Parathyroid adenoma (tissue), 2 donors: Measurements from ENCODE around the gene IGF1R.

ENCODE experiments used
- H2AFZ ChIP-seq: fragments of 300-600 bp; sonication (generic); one replicate; pipeline ENCODE4 v1.7.0; 2017; ENCODE audit warnings: antibody characterized with exemption, mild to moderate bottlenecking
- H3K27ac ChIP-seq: fragments of 300-600 bp; sonication (generic); one replicate; pipeline ENCODE4 v1.7.0; 2017
- H3K27me3 ChIP-seq: fragments of 300-600 bp; sonication (generic); one replicate; pipeline ENCODE4 v1.7.0; 2017; ENCODE audit warnings: low read length; ENCODE audit not compliant: control insufficient read depth, insufficient read depth
- H3K36me3 ChIP-seq: fragments of 300-600 bp; sonication (generic); one replicate; pipeline ENCODE4 v1.7.0; 2017; ENCODE audit warnings: low read length; ENCODE audit not compliant: control insufficient read depth, insufficient read depth
- H3K4me1 ChIP-seq: fragments of 300-600 bp; sonication (generic); one replicate; pipeline ENCODE4 v1.7.0; 2017; ENCODE audit warnings: control low read depth
- H3K4me2 ChIP-seq: fragments of 300-600 bp; sonication (generic); one replicate; pipeline ENCODE4 v1.7.0; 2017; ENCODE audit warnings: low read length
- H3K4me3 ChIP-seq: fragments of 300-600 bp; sonication (generic); one replicate; pipeline ENCODE4 v1.7.0; 2017; ENCODE audit warnings: low read depth, low read length
- H3K79me2 ChIP-seq: fragments of 300-600 bp; sonication (generic); one replicate; pipeline ENCODE4 v1.7.0; 2017; ENCODE audit warnings: control low read depth
- H3K9ac ChIP-seq: fragments of 300-600 bp; sonication (generic); one replicate; pipeline ENCODE4 v1.7.0; 2017; ENCODE audit warnings: mild to moderate bottlenecking
- H3K9me3 ChIP-seq: fragments of 300-600 bp; sonication (generic); one replicate; pipeline ENCODE4 v1.7.0; 2017; ENCODE audit warnings: low read length; ENCODE audit not compliant: control insufficient read depth
- TF ChIP-seq, protein P1 (sequence below): fragments of 300-600 bp; sonication (generic); IDR thresholded peaks from one replicate; pipeline ENCODE4 v1.7.0; 2017; ENCODE audit warnings: antibody characterized with exemption, mild to moderate bottlenecking
- donor health status: primary hyperparathyroidism.

The IGF1R gene

DNA sequence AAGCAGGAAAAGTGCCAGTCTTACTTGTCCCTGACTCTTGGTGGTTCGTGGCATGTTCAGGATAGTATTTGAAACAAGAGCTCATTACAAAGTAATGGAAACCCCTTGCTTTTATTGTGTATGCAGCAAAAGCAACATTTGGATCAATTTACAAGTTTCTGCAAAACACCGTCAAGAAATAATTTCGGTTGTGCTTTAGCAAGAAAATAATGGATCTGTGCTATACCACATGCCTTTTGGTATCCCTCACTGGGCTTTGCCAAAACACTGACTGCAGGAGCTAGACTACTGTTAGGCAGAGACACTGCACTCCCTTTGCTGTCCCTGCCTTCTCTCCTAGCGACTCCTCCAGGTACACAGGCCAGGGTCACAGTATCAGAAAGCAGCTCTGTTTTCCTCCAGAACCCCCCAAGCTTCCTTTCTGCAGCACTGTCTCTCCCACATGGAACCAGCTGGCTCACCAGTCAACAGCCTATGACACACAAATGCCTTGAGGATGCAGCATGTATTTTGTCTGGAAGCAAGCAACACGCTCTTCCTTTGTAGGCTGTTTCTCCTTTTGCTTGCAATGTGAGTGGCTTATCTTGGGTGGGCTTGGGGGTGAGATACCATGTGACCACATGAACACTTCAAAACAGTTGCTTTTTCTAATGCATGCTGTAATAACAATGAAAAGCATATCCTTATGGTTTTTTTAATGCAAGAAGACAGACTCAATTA, 247.8 kb downstream of the IGF1R start:
- Histone ChIP-seq H3K79me2 (no peaks in the 10 kb centered on the region), H3K27me3 (no peaks in the 10 kb centered on the region), H3K9ac (no peak overlapping the region), H3K27ac (no peak overlapping the region), H3K4me1 (peaks cover 6% of the 10 kb centered on the region), H3K4me3 (no peak overlapping the region), H3K4me2 (no peak overlapping the region), H2AFZ (no peak overlapping the region), H3K36me3 (no peaks in the 10 kb centered on the region), H3K9me3 (no peaks in the 10 kb centered on the region)
- TF ChIP-seq, protein P1, sequence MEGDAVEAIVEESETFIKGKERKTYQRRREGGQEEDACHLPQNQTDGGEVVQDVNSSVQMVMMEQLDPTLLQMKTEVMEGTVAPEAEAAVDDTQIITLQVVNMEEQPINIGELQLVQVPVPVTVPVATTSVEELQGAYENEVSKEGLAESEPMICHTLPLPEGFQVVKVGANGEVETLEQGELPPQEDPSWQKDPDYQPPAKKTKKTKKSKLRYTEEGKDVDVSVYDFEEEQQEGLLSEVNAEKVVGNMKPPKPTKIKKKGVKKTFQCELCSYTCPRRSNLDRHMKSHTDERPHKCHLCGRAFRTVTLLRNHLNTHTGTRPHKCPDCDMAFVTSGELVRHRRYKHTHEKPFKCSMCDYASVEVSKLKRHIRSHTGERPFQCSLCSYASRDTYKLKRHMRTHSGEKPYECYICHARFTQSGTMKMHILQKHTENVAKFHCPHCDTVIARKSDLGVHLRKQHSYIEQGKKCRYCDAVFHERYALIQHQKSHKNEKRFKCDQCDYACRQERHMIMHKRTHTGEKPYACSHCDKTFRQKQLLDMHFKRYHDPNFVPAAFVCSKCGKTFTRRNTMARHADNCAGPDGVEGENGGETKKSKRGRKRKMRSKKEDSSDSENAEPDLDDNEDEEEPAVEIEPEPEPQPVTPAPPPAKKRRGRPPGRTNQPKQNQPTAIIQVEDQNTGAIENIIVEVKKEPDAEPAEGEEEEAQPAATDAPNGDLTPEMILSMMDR = no peak

DNA sequence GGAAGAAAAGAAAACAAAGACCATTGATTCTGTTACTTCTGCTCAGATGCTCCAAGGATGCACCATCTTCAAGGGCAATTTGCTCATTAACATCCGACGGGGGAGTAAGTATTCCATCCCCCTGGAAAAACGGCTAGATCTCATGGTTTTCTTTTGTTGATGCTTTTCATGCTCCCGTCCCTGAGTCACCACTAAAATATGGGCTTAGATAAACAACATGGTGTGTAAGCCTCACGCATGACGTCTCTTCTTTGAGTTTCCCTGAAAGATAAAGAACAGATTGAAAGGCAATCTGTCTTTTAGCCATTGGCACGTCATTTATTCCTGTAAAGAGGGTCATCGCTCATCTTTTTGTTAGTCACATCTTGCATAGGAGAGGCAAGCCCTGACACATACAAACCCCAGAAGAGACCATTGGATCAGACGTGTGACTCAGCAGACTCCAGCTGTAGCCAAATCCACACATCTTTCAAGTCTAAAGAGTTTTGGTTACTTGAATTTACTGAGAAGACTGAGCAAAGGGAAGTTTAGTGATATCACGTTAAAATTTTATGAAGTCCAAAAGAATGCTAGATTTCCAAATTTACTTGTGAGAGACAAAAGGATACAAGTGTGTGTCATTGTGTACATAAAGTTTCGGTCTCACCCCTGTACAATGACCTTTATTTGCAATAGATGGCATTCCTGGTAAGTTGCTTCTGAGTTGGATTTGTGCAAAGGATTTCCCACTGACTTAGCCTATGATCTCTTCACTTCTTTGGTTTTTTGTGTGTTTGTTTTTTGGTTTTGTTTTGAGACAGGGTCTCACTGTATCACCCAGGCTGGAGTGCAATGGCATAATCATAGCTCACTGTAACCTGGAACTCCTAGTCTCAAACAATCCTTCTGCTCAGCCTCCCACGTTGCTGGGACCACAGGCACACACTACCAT, 248.7 kb downstream of the IGF1R start:
- Histone ChIP-seq H3K79me2 (no peaks in the 10 kb centered on the region), H2AFZ (no peak overlapping the region), H3K9ac (no peak overlapping the region), H3K36me3 (no peaks in the 10 kb centered on the region), H3K27me3 (no peaks in the 10 kb centered on the region), H3K4me1 (peaks cover 6% of the 10 kb centered on the region), H3K9me3 (no peaks in the 10 kb centered on the region), H3K27ac (peak overlapping the region; percentile 25), H3K4me3 (no peak overlapping the region), H3K4me2 (no peak overlapping the region)
- TF ChIP-seq, protein P1 = no peak

DNA sequence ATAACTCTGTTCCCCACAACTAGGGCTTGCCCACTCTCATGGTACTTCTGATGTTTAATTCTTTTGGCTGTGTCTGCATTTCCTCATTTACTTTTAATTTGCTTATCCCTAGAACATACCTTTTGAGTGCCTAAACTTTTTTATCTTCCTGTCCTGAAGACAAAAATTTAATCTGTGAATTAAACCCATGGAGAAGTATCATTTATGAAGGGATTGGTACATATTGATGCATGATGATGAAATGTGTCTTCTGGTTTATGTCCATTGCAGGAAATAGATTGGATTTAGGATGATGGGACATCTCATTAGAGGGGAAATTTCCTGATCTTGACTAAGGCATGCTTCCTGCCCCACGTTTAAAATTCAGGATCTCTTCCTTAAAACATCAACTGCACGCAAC, 249.8 kb downstream of the IGF1R start:
- Histone ChIP-seq H3K27me3 (no peaks in the 10 kb centered on the region), H3K36me3 (no peaks in the 10 kb centered on the region), H3K27ac (no peak overlapping the region), H2AFZ (no peak overlapping the region), H3K4me3 (no peak overlapping the region), H3K79me2 (no peaks in the 10 kb centered on the region), H3K4me1 (peaks cover 13% of the 10 kb centered on the region), H3K9ac (no peak overlapping the region), H3K9me3 (no peaks in the 10 kb centered on the region), H3K4me2 (no peak overlapping the region)
- TF ChIP-seq, protein P1 = no peak

DNA sequence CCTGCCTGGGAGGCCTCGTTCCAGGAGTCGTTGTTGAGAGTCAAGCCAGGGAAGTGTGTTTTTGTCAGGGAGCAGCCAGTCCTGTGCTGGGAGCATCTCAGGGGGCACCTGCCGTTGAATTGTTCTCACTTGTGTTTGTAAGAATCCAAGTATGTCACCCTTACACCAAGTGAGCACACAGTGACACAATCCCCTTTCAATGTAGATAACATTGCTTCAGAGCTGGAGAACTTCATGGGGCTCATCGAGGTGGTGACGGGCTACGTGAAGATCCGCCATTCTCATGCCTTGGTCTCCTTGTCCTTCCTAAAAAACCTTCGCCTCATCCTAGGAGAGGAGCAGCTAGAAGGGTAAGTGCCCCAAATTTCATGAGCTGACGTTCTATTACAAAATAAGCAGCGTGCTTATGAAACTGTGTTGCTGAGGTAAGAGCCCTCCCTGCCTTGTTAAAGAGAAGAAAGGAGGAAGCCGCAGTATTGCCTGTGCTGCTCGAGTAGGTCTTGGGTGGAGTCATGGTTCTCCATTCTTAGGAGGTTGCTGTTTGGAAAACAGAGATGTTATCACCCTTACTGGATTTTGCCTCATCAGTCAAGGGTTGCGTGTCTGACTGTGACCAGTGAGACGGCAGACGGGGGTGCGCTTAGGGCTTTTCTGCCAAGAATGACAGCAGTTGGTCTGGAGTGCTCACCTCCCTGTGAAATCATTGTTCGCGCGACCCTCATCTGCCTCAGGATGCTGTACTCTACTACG, 251.1 kb downstream of the IGF1R start:
- H3K27ac ChIP-seq = peak overlapping the region; percentile 97

More for the DNA sequence above, 251.1 kb downstream of the IGF1R start:
- Histone ChIP-seq H3K9me3 (no peaks in the 10 kb centered on the region), H3K36me3 (no peaks in the 10 kb centered on the region), H3K27me3 (no peaks in the 10 kb centered on the region), H3K4me2 (peak overlapping the region; percentile 63), H3K4me3 (peak overlapping the region; percentile 42), H3K4me1 (peaks cover 22% of the 10 kb centered on the region), H2AFZ (peak overlapping the region; percentile 68), H3K79me2 (no peaks in the 10 kb centered on the region), H3K9ac (no peak overlapping the region)
- TF ChIP-seq, protein P1 = no peak
